ENCODE results near the gene DMXL1.

The DMXL1 gene, protein sequence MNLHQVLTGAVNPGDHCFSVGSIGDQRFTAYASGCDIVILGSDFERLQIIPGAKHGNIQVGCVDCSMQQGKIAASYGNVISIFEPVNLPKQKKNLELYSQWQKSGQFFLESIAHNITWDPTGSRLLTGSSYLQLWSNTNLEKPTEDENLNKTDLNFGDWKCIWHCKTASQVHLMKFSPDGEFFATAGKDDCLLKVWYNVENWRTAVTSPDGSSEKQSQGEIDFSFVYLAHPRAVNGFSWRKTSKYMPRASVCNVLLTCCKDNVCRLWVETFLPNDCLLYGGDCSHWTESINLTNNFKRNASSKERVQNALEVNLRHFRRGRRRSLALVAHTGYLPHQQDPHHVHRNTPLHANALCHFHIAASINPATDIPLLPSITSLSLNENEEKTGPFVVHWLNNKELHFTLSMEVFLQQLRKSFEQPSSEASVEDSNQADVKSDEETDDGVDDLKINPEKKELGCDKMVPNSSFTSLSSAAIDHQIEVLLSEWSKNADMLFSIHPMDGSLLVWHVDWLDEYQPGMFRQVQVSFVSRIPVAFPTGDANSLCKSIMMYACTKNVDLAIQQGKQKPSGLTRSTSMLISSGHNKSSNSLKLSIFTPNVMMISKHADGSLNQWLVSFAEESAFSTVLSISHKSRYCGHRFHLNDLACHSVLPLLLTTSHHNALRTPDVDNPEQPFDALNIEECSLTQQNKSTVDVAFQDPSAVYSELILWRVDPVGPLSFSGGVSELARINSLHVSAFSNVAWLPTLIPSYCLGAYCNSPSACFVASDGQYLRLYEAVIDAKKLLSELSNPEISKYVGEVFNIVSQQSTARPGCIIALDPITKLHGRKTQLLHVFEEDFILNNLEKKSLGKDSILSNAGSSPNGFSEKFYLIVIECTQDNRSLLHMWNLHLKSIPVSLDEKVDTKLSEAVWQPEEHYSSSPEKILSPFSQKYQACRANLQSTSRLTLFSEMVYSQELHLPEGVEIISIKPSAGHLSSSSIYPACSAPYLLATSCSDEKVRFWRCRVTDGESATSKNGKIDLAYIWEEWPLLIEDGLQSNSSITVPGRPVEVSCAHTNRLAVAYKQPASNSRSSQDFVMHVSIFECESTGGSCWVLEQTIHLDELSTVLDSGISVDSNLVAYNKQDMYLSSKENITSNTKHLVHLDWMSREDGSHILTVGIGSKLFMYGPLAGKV (N-terminal part only)

DNA sequence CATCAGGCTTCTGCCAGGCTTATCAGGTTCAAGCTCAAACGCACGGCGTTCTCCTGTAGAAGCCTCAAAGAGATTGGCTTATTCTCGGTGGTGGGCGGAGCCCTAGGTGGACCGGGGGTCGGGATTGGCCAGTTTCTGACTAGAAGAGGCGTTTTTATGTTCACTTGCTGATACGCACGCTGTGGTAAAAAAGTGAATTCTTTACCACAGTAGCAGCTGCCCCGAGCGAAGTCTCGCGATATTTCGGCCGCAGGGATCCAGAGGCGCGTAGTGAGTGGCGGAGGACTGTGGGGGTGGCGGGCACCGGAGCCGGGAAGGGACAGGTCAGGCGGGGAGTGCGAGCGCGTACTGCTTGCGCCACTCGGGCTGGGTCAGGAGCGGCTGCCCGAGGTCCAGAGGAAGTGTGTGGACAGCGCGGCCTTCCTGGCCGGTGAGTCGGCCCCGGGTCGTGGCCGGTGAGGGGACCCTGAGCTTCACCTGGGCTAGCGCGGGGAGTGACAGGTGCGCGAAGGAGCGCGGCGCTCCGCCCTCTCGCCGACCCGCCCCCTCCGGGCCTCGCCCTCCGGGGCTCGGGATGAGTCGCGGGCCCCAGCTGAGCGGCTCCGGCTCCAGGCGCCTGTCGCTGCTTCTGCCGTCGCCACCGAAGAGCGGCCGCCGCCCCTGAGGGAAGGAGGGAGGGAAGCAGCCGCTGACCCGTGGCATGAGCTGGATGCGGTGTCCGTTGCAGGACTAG lies at the start of gene DMXL1:
TSS of gene DMXL1 (plus strand) at position 260 of the 733 bp plus-strand sequence. CDS start 483 bp downstream, outside the sequence.
- DNase-seq (ENCODE audit: extremely low read depth, low read depth), result peak; percentile 98
- TF ChIP-seq, protein P1, sequence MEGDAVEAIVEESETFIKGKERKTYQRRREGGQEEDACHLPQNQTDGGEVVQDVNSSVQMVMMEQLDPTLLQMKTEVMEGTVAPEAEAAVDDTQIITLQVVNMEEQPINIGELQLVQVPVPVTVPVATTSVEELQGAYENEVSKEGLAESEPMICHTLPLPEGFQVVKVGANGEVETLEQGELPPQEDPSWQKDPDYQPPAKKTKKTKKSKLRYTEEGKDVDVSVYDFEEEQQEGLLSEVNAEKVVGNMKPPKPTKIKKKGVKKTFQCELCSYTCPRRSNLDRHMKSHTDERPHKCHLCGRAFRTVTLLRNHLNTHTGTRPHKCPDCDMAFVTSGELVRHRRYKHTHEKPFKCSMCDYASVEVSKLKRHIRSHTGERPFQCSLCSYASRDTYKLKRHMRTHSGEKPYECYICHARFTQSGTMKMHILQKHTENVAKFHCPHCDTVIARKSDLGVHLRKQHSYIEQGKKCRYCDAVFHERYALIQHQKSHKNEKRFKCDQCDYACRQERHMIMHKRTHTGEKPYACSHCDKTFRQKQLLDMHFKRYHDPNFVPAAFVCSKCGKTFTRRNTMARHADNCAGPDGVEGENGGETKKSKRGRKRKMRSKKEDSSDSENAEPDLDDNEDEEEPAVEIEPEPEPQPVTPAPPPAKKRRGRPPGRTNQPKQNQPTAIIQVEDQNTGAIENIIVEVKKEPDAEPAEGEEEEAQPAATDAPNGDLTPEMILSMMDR (IDR thresholded peaks at IDR 0.05; ENCODE audit: low read depth, low read length), result no peak

DNA sequence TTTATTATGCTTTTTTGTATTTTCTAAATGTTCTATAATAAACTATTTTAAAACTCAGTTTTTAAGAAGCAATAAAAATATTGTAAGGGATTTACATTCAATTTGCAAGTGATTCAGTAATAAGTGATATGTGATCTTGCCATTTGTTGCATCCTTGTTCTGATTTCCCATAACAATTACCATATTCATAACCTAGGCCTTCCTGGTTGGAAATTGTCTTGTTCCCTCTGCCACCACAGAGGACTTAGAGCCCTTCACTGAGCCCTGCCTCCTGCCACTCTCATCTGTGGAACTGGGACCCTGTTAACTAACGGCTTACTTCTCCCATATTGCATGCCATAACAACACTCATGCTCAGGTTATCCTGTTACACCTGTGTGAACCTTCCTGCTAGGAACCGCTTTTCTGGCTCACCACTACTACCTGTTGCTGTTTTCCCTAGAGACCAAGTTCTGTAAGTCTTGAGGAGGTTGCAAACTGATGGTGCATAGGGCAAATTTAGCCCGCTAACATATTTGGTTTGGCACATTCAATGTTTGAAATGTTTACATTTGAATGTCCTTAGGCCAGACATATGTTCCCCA lies 49.6 kb upstream of the DMXL1 start:
- TF ChIP-seq, protein P1 (IDR thresholded peaks at IDR 0.05; ENCODE audit: low read depth, low read length), result no peak
- no peak for DNase-seq (ENCODE audit: extremely low read depth, low read depth)

DNA sequence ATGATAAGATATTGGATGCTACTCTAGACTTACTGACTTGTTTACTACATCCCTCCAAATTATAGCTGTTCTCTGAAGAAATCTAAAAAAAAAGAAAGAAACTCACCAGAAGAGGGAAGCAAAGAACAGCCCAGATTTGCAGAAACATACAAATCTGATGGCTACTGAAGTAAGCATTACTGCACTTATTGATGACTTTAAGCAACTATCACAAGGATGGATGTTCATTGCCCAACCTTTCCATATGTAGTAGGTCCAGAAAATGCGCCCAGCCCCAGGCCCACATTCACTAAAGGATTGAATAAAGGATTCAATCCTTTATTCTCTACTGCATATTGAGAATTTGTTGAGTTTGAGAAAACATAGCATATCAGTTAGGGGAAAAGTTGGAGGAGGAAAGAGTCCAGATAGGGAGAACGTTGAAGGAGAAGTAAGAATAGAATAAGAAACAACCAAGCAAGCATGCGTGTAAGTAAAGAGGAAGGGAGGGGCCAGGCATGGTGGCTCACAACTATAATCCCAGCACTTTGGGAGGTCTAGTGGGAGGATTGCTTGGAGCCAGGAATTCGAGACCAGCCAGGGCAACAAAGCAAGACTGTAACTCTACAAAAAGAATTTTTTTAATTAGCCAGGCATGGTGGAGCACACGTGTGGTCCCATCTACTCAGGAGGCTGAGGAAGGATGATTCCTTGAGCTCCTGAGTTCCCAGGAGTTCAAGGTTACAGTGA lies 48.7 kb upstream of the DMXL1 start:
- TF ChIP-seq, protein P1 (IDR thresholded peaks at IDR 0.05; ENCODE audit: low read depth, low read length), result peak; percentile 46
- DNase-seq (ENCODE audit: extremely low read depth, low read depth), result no peak

DNA sequence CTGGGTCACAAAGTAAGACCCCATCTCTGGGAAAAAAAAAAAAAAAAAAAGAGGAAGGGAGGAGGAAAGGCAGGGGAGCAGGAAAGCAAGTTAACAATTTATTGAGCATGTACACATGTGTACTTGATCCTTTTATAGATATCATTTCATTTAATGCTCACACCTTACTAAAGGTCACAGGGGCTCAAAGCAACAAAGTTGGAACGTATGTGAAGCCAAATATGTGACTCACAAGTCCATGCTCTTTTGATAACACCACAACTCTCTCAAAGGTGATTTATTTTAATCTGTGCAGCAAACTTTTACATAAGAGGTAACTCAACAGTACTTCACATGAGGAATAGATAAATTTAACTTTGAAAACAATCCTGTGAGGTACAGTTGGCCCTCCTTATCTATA lies 48.1 kb upstream of the DMXL1 start:
- no peak for DNase-seq (ENCODE audit: extremely low read depth, low read depth)
- TF ChIP-seq, protein P1 (IDR thresholded peaks at IDR 0.05; ENCODE audit: low read depth, low read length), result no peak

DNA sequence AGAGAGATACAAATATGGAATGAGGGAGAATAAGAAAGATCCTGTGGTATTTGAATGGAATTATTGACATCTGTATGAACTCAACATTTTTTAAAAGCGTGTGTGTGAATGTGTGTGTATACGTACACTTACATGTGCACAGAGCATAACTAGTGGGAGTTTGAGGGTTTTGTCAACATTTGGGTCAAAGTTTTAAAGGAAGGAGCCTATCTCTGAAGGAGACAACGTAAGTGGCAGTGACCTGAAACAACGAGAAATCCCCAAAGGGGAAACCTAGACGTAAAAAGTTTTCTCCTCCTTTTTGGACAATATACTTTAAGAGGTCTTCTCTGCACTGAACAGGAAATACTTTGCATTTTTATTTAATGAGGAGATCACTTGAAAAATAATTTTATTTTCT lies 42.3 kb upstream of the DMXL1 start:
- TF ChIP-seq, protein P1 (IDR thresholded peaks at IDR 0.05; ENCODE audit: low read depth, low read length), result no peak
- no peak for DNase-seq (ENCODE audit: extremely low read depth, low read depth)

Data from AG09319 (cell line).